ENCODE data around the gene CSTB. TPM values are rescaled to one million over a fixed set of nuclear protein-coding genes. Genes with fewer than 3 reads are reported as not detected.

CSTB gene
- total RNA-seq, 1 experiment from 2014 or later = 151 TPM

DNA sequence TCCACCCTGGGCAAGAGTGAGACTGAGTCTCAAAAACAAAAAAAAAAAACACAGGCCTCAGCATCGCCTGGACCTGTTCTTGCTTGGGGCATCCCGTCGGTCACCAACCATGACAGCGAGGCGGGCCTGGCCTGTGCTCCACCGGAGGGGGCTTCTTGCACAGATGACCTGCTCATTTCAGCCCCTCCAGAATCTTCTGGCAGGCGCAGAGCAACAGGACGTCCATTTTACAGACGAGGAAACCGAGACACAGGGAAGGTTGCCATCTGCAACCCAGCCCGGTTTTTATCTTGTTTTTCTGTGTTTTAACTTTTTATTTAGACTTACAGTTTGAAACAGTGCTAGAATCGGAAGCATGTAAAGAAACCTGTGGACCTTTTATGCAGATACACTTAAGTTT, 918 bp downstream of the CSTB start:
- Histone ChIP-seq H3K79me2 (ENCODE audit: low read length) (peaks cover 53% of the 10 kb centered on the region), H3K27me3 (ENCODE audit: low read length) (no peaks in the 10 kb centered on the region), H3K4me2 (ENCODE audit: low read length) (peak overlapping the region; percentile 92), H3K9ac (ENCODE audit: low read length) (peak overlapping the region; percentile 98), H3K36me3 (ENCODE audit: low read depth, low read length) (peaks cover 27% of the 10 kb centered on the region), H4K20me1 (ENCODE audit: low read length) (peaks cover 30% of the 10 kb centered on the region), H3K9me2 (replicated peaks; ENCODE audit: low read length) (no peaks in the 10 kb centered on the region), H3K4me3 (ENCODE audit: low read length) (peak overlapping the region; percentile 88), H3K9me3 (ENCODE audit: low read length) (no peaks in the 10 kb centered on the region), H3K27ac (ENCODE audit: low read length) (peak overlapping the region; percentile 86), H3K4me1 (ENCODE audit: insufficient read depth, low read length) (peaks cover 46% of the 10 kb centered on the region), H2AFZ (ENCODE audit: low read length) (no peak overlapping the region), H3F3A (ENCODE audit: low read length, unreplicated experiment) (peaks cover 29% of the 10 kb centered on the region)
- ChIA-PET POLR2A (ENCODE audit: unreplicated experiment) (interaction anchor here (0.6 kb wide), 1 partner anchor 14 kb away, joined by 4 read pairs; no protein-coding TSS in a partner anchor), CTCF (no interaction called here)
- intact Hi-C loops (cut with micrococcal nuclease) = no loop called here
- TSS peak; percentile 54 for BruUV-seq (replicated peaks)
- ATAC-seq (no peak), DNase-seq (no peak)
- TF ChIP-seq, protein P1, sequence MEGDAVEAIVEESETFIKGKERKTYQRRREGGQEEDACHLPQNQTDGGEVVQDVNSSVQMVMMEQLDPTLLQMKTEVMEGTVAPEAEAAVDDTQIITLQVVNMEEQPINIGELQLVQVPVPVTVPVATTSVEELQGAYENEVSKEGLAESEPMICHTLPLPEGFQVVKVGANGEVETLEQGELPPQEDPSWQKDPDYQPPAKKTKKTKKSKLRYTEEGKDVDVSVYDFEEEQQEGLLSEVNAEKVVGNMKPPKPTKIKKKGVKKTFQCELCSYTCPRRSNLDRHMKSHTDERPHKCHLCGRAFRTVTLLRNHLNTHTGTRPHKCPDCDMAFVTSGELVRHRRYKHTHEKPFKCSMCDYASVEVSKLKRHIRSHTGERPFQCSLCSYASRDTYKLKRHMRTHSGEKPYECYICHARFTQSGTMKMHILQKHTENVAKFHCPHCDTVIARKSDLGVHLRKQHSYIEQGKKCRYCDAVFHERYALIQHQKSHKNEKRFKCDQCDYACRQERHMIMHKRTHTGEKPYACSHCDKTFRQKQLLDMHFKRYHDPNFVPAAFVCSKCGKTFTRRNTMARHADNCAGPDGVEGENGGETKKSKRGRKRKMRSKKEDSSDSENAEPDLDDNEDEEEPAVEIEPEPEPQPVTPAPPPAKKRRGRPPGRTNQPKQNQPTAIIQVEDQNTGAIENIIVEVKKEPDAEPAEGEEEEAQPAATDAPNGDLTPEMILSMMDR (conservative IDR thresholded peaks at IDR 0.05; ENCODE audit: low read depth, low read length) = no peak
- TF ChIP-seq EZH2 (IDR thresholded peaks at IDR 0.05; ENCODE audit: low read length, unreplicated experiment) (no peak), EZH2phosphoT487 (IDR thresholded peaks at IDR 0.05; ENCODE audit: borderline replicate concordance, low read length) (no peak)

DNA sequence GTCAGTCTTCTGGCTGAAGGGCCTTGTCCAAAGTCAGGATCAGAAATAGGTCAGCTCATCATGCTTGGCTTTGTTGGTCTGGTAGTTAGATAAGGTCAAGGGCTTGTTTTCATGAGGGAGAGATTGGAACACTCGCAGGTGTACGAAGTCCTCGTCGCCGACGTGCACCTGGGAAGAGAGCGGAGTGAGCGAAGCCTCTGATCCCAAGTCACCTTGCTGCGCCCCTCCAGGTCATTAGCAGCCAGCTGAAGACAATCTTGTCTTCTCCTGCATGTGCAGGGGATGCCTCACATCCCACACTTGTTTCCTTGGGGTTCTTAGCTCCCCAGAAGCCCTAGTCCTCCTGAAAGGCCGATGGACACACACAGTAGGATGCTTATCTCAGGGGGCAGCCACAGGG, 1.9 kb downstream of the CSTB start:
- no peaks in the 10 kb centered on the region for H3K9me3 ChIP-seq (ENCODE audit: low read length)
- no peaks in the 10 kb centered on the region for H3K9me2 ChIP-seq (replicated peaks; ENCODE audit: low read length)
- CTCF ChIA-PET = no interaction called here
- peaks cover 29% of the 10 kb centered on the region for H3F3A ChIP-seq (ENCODE audit: low read length, unreplicated experiment)
- peaks cover 30% of the 10 kb centered on the region for H4K20me1 ChIP-seq (ENCODE audit: low read length)
- peak overlapping the region; percentile 88 for H3K4me3 ChIP-seq (ENCODE audit: low read length)
- ATAC-seq = no peak
- peaks cover 36% of the 10 kb centered on the region for H3K4me1 ChIP-seq (ENCODE audit: insufficient read depth, low read length)
- POLR2A ChIA-PET (ENCODE audit: unreplicated experiment) = no interaction called here
- BruUV-seq (replicated peaks) = no TSS peak
- TF ChIP-seq EZH2 (IDR thresholded peaks at IDR 0.05; ENCODE audit: low read length, unreplicated experiment) = no peak
- no peak for TF ChIP-seq EZH2phosphoT487 (IDR thresholded peaks at IDR 0.05; ENCODE audit: borderline replicate concordance, low read length)
- TF ChIP-seq, protein P1 (conservative IDR thresholded peaks at IDR 0.05; ENCODE audit: low read depth, low read length) = no peak
- peaks cover 47% of the 10 kb centered on the region for H3K79me2 ChIP-seq (ENCODE audit: low read length)
- DNase-seq = no peak
- peak overlapping the region; percentile 98; the same call in 1 of the 2 replicates for H3K9ac ChIP-seq (ENCODE audit: low read length)
- peak overlapping the region; percentile 92 for H3K4me2 ChIP-seq (ENCODE audit: low read length)
- peak overlapping the region; percentile 86; the same call in 1 of the 2 replicates for H3K27ac ChIP-seq (ENCODE audit: low read length)
- peaks cover 27% of the 10 kb centered on the region for H3K36me3 ChIP-seq (ENCODE audit: low read depth, low read length)
- H3K27me3 ChIP-seq (ENCODE audit: low read length) = no peaks in the 10 kb centered on the region
- intact Hi-C loops (cut with micrococcal nuclease) = no loop called here
- no peak overlapping the region for H2AFZ ChIP-seq (ENCODE audit: low read length)

DNA sequence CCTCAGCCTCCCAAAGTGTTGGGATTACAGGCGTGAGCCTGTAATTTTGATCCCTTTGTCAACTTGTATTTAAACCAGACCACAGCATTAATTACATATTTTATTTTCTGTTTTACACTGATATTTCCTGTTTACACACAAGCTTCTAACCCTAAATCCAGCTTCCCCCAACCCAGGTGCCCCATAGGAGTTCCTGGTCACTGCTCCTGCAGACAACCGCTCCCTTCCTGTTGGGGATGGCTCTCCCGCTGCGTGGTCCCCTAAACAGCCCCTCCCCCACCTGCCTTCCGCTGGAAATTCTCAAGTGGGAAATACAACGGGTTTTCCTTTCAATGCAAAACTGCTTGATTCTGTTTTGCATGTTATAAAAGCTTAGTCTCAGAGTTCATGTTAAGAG, 3.7 kb downstream of the CSTB start:
- DNase-seq (no peak), ATAC-seq (no peak)
- Histone ChIP-seq H3K4me2 (ENCODE audit: low read length) (no peak overlapping the region), H3K9ac (ENCODE audit: low read length) (no peak overlapping the region), H3K27me3 (ENCODE audit: low read length) (no peaks in the 10 kb centered on the region), H3K79me2 (ENCODE audit: low read length) (peaks cover 40% of the 10 kb centered on the region), H3K4me1 (ENCODE audit: insufficient read depth, low read length) (peaks cover 36% of the 10 kb centered on the region), H3F3A (ENCODE audit: low read length, unreplicated experiment) (peaks cover 15% of the 10 kb centered on the region), H4K20me1 (ENCODE audit: low read length) (peaks cover 30% of the 10 kb centered on the region), H3K9me3 (ENCODE audit: low read length) (no peaks in the 10 kb centered on the region), H3K9me2 (replicated peaks; ENCODE audit: low read length) (no peaks in the 10 kb centered on the region), H3K4me3 (ENCODE audit: low read length) (no peak overlapping the region), H3K36me3 (ENCODE audit: low read depth, low read length) (peaks cover 27% of the 10 kb centered on the region), H3K27ac (ENCODE audit: low read length) (peak overlapping the region; percentile 25; the same call in 1 of the 2 replicates), H2AFZ (ENCODE audit: low read length) (no peak overlapping the region)
- POLR2A ChIA-PET (ENCODE audit: unreplicated experiment) = no interaction called here
- intact Hi-C loops (cut with micrococcal nuclease) = no loop called here
- CTCF ChIA-PET = no interaction called here
- BruUV-seq (replicated peaks) = no TSS peak
- TF ChIP-seq EZH2phosphoT487 (IDR thresholded peaks at IDR 0.05; ENCODE audit: borderline replicate concordance, low read length) = no peak
- TF ChIP-seq, protein P1 (conservative IDR thresholded peaks at IDR 0.05; ENCODE audit: low read depth, low read length) = no peak
- TF ChIP-seq EZH2 (IDR thresholded peaks at IDR 0.05; ENCODE audit: low read length, unreplicated experiment) = no peak
